ENCODE data around the gene SEMA7A.

Gene SEMA7A

GRCh38 chr15:74415966-74416916 is 17.5 kb downstream of the SEMA7A start:
- no peak for DNase-seq

GRCh38 chr15:74414603-74415338 is 19.0 kb downstream of the SEMA7A start:
- DNase-seq: no peak

- DNase-seq: no peak
Observed at GRCh38 chr15:74414081-74414580, 19.6 kb downstream of the SEMA7A start.

GRCh38 chr15:74413350-74414080 is 20.2 kb downstream of the SEMA7A start:
- no peak for DNase-seq

- DNase-seq: no peak
Observed at GRCh38 chr15:74412159-74412558, 21.6 kb downstream of the SEMA7A start.

- DNase-seq: no peak
Observed at GRCh38 chr15:74411686-74412085, 22.1 kb downstream of the SEMA7A start.

- DNase-seq: no peak
Observed at GRCh38 chr15:74410502-74410901, 23.3 kb downstream of the SEMA7A start.

GRCh38 chr15:74409225-74409624 is 24.5 kb downstream of the SEMA7A start:
- DNase-seq: no peak

GRCh38 chr15:74408815-74409214 is 24.9 kb downstream of the SEMA7A start:
- no peak for DNase-seq

GRCh38 chr15:74408385-74408784 is 25.4 kb downstream of the SEMA7A start:
- no peak for DNase-seq

GRCh38 chr15:74406992-74407705 is 26.6 kb downstream of the SEMA7A start:
- DNase-seq: peak; percentile 95

GRCh38 chr15:74406517-74406916 is 27.2 kb downstream of the SEMA7A start:
- no peak for DNase-seq

- no peak for DNase-seq
Observed at GRCh38 chr15:74405823-74406222, 27.9 kb downstream of the SEMA7A start.

- peak; percentile 50 for DNase-seq
Observed at GRCh38 chr15:74403991-74404563, 29.7 kb downstream of the SEMA7A start.

GRCh38 chr15:74403588-74403919 is 30.2 kb downstream of the SEMA7A start:
- DNase-seq: no peak

GRCh38 chr15:74402873-74403587 is 30.7 kb downstream of the SEMA7A start:
- no peak for DNase-seq

- DNase-seq: no peak
Observed at GRCh38 chr15:74402337-74402841, 31.4 kb downstream of the SEMA7A start.

- DNase-seq: no peak
Observed at GRCh38 chr15:74400915-74401757, 32.6 kb downstream of the SEMA7A start.

GRCh38 chr15:74400313-74400860 is 33.4 kb downstream of the SEMA7A start:
- DNase-seq: no peak

Data from fibroblast of skin of abdomen (primary cell).